Measurements from ENCODE around the gene ACSM6.

- TF ChIP-seq EP300 (IDR thresholded peaks at IDR 0.05) (no peak), POLR2AphosphoS5 (IDR thresholded peaks at IDR 0.05) (no peak)
Observed at GRCh38 chr10:95196046-95196445, 2.0 kb downstream of the ACSM6 start.
